HG03045 (cell line): ENCODE results near the gene OSGIN1.
"Not testable (repeated sequence)": the region's sequence is repeated elsewhere in the genome, so short reads cannot be mapped to it uniquely, and the experiment has no call there.

ENCODE experiments used
- ATAC-seq: cut with Tn5 transposase; IDR thresholded peaks from one replicate; pipeline ENCODE4 v1.9.1; 2021; ENCODE audit warnings: mild to moderate bottlenecking, moderate library complexity; ENCODE audit not compliant: unreplicated experiment

Gene OSGIN1

DNA sequence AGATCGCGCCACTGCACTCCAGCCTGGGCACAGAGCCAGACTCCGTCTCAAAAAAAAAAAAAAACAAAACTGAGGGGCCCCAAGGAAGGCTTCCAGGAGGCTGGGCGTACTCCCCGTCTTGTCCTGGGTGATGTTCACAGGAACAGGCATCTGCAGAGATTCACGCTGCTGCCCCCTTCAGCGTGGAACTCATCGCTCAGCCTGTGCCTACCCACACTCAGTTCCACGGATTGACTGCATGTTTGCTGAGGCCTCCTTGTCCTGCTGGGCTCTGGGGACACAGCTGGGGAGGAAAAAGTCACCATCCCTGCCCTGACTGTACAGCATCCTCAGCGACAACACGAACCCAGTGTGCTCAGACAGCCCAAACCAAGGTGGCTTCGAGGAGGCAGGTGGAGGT, 12.9 kb upstream of the OSGIN1 start:
- no peak for ATAC-seq

- no peak for ATAC-seq
These were observed 12.2 kb upstream of the OSGIN1 start for GRCh38 chr16:83940630-83941378.

DNA sequence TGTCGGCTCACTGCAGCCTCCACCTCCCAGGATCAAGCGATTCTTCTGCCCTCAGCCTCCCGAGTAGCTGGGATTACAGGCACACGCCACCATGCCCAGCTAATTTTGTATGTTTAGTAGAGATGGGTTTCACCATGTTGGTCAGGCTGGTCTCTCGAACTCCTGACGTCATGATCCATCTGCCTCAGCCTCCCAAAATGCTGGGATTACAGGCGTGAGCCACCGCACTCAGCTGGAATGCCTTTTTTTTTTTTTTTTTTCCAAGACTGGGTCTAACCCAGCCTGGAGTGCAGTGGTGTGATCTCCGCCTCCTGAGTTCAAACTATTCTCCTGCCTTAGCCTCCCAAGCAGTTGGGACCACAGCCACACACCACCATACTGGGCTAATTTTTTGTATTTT, 11.5 kb upstream of the OSGIN1 start:
- ATAC-seq, result not testable (repeated sequence)

DNA sequence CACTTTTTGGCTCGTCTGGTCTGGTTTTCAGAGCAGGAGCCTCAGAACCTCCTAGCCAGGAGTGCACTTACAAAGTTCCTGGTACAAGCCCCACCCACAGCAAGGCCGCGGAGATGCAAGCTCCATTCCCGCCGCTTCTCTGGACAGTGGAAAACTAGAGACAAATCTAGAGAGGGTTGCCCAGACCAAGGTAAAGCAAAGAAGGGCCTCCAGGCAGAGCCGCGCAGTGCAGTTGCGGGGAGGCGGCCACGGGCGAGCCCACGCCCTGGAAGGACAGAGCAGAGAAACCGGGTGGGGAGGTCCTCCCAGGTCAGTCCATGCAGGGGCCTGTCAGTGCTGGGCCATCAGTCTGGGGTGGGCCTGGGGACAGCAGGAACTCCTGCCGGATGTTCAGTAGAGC, 11.0 kb upstream of the OSGIN1 start:
- no peak for ATAC-seq

GRCh38 chr16:83942815-83943515, 10.1 kb upstream of the OSGIN1 start:
- no peak for ATAC-seq

DNA sequence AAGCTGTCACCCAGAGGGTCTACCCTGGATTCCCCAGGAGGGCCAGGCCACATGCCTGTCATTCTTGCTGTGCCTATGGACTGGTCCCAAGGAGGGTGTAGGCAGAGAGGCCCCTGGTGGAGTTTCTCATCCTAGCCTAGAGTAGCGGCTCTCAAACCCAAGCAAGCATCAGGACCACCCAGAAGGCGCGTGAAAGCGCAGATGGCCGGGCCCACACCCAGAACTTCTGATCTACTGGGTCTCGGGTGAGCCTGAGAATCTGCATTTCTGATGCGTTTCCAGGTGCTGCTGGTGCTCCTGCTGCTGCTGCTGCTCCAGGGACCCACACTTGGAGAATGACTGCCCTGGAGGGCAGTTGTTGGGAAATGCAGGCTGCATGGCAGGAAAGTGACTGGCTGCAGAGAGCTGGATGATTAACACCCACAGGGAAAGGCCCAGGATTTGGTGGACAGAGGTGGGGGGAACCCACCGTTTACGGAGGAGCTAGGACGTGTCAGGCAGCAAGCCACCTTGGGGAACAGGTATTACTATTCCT, 9.5 kb upstream of the OSGIN1 start:
- ATAC-seq, result no peak

- no peak for ATAC-seq
These were observed 7.5 kb upstream of the OSGIN1 start for GRCh38 chr16:83945587-83945986.

- ATAC-seq, result no peak
These were observed 6.8 kb upstream of the OSGIN1 start for GRCh38 chr16:83946154-83946780.

- no peak for ATAC-seq
These were observed 6.1 kb upstream of the OSGIN1 start for GRCh38 chr16:83946781-83947566.

DNA sequence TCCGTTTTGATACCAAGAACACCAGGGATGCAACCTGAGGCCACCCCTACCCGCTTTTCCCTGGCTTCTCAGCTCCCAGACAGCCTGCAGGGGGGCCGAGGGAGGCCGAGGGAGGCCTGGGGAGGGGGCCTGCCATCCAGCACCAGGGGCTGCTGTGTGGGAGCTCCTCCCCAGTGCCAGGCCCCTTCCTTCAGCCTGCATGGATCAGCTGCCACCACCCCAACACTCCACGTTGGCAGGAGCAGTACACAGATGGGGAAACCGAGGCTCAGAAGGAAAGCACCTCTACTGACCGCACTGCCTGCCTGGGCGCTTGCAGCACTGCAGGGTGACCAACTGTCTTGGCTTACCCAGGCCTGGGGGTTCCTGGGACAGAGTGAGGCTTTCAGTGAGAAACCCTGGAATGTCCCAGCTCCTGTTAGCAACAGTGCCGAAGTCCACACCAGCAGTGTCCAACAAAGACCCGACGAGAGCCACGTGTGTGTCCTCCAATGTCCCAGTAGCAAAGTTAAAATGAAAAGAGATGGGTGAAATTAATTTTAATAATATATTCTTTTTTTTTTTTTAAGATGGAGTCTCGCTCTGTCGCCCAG, 5.3 kb upstream of the OSGIN1 start:
- ATAC-seq, result no peak

- ATAC-seq, result no peak
These were observed 3.9 kb upstream of the OSGIN1 start for GRCh38 chr16:83948914-83949723.

DNA sequence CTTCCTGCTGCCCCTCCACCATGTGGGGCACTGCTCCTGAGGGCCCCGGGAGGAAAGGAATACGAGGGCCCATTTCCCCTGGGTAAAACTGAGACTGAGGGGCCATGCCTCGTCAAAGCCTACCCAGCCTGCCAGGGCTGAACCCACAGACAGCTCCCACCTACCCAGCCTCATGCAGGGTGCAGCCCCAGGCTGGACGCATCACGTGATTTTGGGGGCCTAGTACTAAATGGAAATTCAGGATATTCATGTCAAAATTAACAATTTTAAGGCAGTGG, 3.4 kb upstream of the OSGIN1 start:
- ATAC-seq, result no peak

GRCh38 chr16:83950862-83951399, 2.1 kb upstream of the OSGIN1 start:
- ATAC-seq, result not testable (repeated sequence)

- ATAC-seq, result no peak
These were observed 1.5 kb upstream of the OSGIN1 start for GRCh38 chr16:83951544-83951943.

DNA sequence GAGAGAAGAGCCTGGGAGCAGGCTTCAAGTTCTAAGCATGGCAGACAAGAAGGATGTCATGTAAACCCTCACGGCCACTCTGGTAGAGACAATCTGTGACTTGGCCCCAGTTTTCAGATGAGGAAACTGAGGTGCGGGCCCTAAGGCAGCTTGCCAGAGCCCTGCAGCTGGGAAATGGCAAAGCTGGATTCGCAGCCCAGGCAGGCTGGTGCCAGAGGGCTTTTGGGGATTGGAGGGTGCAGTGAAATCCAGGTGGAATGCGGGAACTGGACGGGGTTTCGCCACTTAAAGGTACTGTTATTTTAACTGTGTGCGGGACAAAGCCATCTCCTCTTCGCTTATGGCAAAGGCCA, 477 bp upstream of the OSGIN1 start:
- ATAC-seq, result no peak

- no peak for ATAC-seq
These were observed 946 bp downstream of the OSGIN1 start for GRCh38 chr16:83953796-83954576.

DNA sequence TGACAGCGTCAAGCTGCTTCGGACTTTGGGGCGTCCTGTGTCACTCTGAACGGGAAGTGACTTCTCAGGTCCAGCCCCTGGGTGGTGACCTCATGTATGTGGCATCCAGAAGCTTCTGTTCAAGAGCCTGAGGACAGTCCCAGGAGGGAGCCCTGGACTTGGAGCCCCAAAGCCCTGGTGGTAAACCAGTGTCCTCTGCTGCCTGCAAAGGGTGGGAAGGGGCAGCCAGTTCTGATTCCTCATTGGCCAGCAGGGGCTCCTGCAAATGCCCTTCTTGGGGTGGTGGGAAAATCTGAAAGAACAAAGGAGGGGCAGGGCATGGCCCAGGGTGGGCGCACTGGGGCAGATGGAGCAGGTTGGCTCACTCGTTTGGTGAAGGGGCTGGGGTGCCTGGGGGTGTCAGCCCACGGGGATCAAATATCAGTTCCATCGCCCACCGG, 1.6 kb downstream of the OSGIN1 start:
- ATAC-seq, result no peak

- no peak for ATAC-seq
These were observed 2.4 kb downstream of the OSGIN1 start for GRCh38 chr16:83955218-83956130.
